Measurements from ENCODE around the gene MRPL12. TPM values are rescaled to one million over a fixed set of nuclear protein-coding genes. Genes with fewer than 3 reads are reported as not detected.

MRPL12 gene
- total and polyA plus RNA-seq, 2 donors (not counting 1 experiment from before 2014, with no cell fraction given): 23.8 to 25.6 TPM

DNA sequence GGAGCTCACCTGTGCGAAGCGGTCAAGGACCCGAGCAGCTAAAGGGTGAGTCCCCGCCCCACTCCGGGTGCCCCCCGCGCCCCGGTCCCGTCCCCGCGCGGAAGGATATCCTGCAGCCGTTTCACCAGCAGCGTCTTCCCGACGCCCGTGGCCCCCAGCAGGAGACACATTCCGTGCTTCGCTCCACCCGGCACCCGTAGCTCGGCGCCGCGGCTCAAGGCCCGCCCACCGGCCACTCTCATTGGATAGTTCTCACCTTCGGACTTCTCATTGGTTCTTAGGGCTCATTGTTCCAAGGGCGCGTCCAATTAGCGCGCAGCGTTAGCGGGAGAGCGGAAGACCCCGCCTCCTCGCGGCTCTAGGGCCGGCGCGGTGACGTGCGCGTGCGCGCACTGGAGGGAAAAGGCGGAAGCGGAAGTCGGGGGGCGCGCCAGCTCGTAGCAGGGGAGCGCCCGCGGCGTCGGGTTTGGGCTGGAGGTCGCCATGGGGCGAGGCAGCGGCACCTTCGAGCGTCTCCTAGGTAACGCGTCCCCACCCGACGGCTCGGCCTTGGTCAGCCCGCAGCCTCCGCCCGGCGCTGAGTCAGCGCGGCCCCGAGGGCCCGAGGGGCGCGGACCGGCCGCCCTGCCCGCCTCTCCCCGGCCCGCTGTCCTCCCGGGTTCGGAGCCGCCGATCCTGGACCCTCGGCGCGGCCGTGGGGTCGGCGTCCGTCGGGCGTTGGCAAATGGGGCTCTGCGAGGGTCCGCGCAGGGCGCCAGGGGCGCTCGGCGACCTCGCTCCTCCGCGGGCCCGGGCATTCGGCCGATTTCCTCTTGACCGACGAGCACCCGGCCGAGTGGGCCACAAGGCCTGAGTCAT is 19.4 kb upstream of the MRPL12 start, which contains the start of the genes ARL16 and HGS:
TSS of gene ARL16 (minus strand) at position 214 of the 858 bp plus-strand sequence. CDS start at position 170, 44 bp downstream.
TSS of gene HGS (plus strand) at position 428 of the 858 bp plus-strand sequence. CDS start at position 484, 56 bp downstream.
- peak; percentile 98 for ATAC-seq (ENCODE audit: low read depth)
- H2AFZ ChIP-seq (ENCODE audit: insufficient read depth, low read depth, low read length, poor library complexity, severe bottlenecking): peak within 1 kb of the TSS; percentile 88
- POLR2A ChIA-PET: interaction anchor here (0.6 to 2.1 kb wide), 9 partner anchors 15 to 289 kb away, joined by 3 to 10 read pairs (median 5); partner anchors contain the start of genes ALYREF, CCDC137, FAAP100 and MRPL12

More for the DNA sequence above, 19.4 kb upstream of the MRPL12 start, which contains the start of the genes ARL16 and HGS:
- Histone ChIP-seq H3K27ac (ENCODE audit: low read length in 2 of 2) (peak within 1 kb of the TSS; percentile 53 to 83), H3K4me2 (replicated peaks; ENCODE audit: low read depth, low read length, poor library complexity, severe bottlenecking) (peak within 1 kb of the TSS; percentile 90), H3K27me3 (replicated peaks in 1 of 4; ENCODE audit: control extremely low read depth in 1 of 4, control insufficient read depth in 3 of 4, insufficient read depth in 4 of 4, low read length in 3 of 4) (no peaks in the 10 kb centered on the region), H3K9me3 (ENCODE audit: control extremely low read depth in 1 of 3, control insufficient read depth in 2 of 3, insufficient read depth in 1 of 3, low read length in 2 of 3) (no peaks in the 10 kb centered on the region), H3K4me3 (ENCODE audit: control extremely low read depth in 1 of 5, extremely low read depth in 1 of 5, insufficient read depth in 1 of 5, low read depth in 2 of 5, low read length in 4 of 5) (peak within 1 kb of the TSS; percentile 58 to 94 (median 93)), H4K20me1 (ENCODE audit: control insufficient read depth, insufficient read depth, low read length, poor library complexity, severe bottlenecking) (peaks cover 47% of the 10 kb centered on the region), H3K79me2 (ENCODE audit: control insufficient read depth, insufficient read depth, low read length) (peaks cover 78% of the 10 kb centered on the region), H3K4me1 (ENCODE audit: control insufficient read depth in 2 of 2, insufficient read depth in 2 of 2, low read length in 2 of 2) (peaks cover 22 to 25% of the 10 kb centered on the region in 2 donors), H3K36me3 (replicated peaks in 1 of 2; ENCODE audit: control extremely low read depth in 1 of 2, control insufficient read depth in 1 of 2, extremely low read depth in 1 of 2, insufficient read depth in 2 of 2, low read length in 1 of 2) (peaks cover 0 to 29% of the 10 kb centered on the region in 2 experiments), H3K9ac (ENCODE audit: low read length) (peak within 1 kb of the TSS; percentile 92)
- H3K4me3 Mint-ChIP-seq: peak within 1 kb of the TSS; percentile 91
- TF ChIP-seq EZH2 (IDR thresholded peaks at IDR 0.05; ENCODE audit: borderline replicate concordance, insufficient read depth, low read depth, low read length, poor library complexity, severe bottlenecking): no peak
- TF ChIP-seq, protein P1, sequence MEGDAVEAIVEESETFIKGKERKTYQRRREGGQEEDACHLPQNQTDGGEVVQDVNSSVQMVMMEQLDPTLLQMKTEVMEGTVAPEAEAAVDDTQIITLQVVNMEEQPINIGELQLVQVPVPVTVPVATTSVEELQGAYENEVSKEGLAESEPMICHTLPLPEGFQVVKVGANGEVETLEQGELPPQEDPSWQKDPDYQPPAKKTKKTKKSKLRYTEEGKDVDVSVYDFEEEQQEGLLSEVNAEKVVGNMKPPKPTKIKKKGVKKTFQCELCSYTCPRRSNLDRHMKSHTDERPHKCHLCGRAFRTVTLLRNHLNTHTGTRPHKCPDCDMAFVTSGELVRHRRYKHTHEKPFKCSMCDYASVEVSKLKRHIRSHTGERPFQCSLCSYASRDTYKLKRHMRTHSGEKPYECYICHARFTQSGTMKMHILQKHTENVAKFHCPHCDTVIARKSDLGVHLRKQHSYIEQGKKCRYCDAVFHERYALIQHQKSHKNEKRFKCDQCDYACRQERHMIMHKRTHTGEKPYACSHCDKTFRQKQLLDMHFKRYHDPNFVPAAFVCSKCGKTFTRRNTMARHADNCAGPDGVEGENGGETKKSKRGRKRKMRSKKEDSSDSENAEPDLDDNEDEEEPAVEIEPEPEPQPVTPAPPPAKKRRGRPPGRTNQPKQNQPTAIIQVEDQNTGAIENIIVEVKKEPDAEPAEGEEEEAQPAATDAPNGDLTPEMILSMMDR (IDR thresholded peaks at IDR 0.05): no peak
- peak; percentile 100 for DNase-seq
- intact Hi-C loops (cut with micrococcal nuclease): loop anchor here (1.0 to 2.0 kb wide), 5 partner anchors 18 to 207 kb away; partner anchors contain the start of genes ALYREF, ANAPC11, CCDC137 and MRPL12
- under 1% methylated on average over 112 of the region's 112 CpGs for WGBS (ENCODE audit: insufficient coverage)
- no peaks in the 10 kb centered on the region for H3K27me3 Mint-ChIP-seq
- H3K4me1 Mint-ChIP-seq: peaks cover 33% of the 10 kb centered on the region
- H3K27ac Mint-ChIP-seq: peak within 1 kb of the TSS; percentile 95
- no peaks in the 10 kb centered on the region for H3K9me3 Mint-ChIP-seq (ENCODE audit: insufficient read depth)
- CTCF ChIA-PET: interaction anchor here (0.5 to 1.5 kb wide), 7 partner anchors 9 to 242 kb away, joined by 3 to 5 read pairs (median 3); partner anchors contain the start of genes CCDC137 and OXLD1

Measured in B cell (primary cell).